IPS-11a (cell line): Measurements from ENCODE around the gene WDR91.

Experiments
- H3K4me3 ChIP-seq: one replicate; pipeline ENCODE4 v1.5.1; 2013; ENCODE audit warnings: low read depth, low read length, control low read depth

WDR91 gene

GRCh38 chr7:135164357-135165061, 46.8 kb downstream of the WDR91 start:
- no peak overlapping the region for H3K4me3 ChIP-seq

DNA sequence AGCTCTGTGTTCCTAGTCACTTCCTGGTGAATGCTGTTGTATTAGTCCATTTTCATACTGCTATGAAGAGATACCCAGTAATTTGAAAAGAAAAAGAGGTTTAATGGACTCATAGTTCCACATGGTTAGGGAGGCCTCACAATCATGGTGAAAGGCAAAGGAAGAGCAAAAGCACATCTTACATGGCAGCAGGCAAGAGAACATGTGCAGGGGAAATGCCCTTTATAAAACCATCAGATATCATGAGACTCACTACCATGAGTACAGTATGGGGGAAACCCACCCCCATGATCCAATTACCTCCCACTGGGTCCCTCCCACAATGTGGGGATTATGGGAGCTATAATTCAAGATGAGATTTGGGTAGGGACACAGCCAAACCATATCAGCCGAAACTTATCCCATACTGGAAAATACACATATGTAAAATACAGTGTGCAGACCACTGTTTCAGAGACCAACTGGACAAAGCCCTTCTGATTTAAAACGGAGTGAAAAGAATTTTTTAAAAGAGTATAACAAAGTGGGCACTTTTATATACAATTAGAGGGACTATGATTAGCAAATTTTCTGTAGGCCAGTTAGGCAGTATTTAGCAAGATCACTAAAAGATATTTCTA, 48.8 kb downstream of the WDR91 start:
- H3K4me3 ChIP-seq, result no peak overlapping the region

DNA sequence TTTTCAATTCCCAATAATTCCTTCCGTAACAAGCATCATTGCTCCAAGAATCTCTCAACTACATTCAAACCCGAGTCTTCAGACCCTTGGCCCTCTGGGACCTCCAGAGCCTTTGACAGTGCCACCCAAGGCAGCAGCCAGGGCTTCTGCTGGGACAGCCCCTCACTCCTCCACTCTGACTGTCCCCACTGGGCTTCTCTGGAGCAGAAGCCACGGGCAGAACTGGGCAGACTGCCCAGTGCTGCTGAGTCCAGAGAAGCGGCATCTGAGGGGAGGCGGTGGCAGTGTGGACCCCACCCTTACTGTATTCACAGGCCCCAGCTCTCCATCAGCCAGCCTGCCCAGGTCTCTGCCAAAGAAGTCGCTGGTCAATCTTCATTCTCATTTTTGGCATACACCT, 49.7 kb downstream of the WDR91 start:
- no peak overlapping the region for H3K4me3 ChIP-seq

DNA sequence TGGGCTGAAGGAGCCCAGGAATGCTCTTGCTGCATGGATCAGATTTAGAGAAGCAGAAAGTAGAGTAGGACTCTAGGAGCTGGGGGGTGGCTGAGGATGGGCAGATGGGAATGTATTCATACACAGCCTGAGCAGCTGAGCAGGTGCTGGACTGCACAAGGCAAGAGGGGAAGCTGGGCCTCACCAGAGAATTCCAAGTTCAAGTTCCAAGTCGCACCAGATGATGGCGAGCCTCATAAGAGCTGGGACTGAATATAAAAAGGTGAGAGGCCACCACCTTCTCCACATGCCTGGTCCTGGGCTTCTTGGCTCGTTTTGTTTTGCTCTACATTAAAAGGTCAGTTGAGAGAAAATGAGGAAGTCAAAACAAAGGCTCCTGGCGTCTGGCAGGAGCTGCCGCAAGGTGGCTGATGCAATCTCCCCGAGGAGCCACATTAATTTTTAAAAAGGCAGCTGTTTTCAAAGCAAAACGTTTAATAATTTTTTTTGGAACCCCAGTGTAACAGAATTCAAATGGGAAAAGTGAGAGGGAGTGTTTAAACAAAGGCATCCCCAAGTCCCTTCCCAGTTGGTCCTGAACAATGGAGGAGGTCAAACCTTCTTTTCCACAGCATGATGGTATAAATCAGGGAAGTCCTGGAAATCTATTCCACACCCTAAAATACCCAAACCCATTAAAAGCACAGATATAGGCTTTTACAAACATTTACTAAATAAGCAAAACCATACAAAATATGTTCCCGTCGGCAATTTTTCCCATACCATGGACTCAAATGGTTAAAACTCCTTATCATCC, 50.3 kb downstream of the WDR91 start:
- H3K4me3 ChIP-seq, result no peak overlapping the region

DNA sequence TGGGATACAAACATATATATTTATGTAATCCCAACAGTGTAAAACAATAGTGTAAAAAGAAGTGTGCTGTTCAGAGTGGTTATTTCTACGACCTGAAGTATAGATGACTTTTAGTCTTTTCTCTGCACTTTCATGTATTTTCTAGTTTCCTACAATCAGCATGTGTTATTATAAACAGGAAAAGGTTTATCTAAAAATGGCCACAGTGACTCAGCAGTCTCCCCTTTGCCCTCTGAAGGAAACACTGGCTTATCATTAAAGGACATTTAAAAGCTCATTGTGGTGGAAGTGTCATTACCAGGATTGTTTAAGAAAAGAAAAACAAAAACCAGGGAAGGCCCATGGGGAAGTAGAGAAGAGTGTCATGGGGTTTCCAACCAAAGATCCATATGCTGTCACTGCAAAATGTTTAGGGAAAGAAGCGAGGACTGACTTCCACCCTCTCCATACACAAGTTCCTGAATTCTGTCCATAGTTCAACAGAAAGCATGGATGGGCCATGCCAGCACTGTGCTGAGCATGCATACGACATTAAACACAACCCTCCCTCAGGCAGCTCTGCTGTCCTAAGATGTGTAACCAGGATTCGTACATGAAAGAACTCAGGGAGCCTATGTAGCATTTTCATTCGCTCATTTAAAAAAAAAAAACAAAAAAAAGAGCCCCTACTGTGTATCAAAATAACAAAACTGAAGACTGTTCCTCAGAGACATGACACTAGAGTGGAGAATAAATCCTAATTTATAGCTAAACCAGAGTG, 51.0 kb downstream of the WDR91 start:
- no peak overlapping the region for H3K4me3 ChIP-seq

DNA sequence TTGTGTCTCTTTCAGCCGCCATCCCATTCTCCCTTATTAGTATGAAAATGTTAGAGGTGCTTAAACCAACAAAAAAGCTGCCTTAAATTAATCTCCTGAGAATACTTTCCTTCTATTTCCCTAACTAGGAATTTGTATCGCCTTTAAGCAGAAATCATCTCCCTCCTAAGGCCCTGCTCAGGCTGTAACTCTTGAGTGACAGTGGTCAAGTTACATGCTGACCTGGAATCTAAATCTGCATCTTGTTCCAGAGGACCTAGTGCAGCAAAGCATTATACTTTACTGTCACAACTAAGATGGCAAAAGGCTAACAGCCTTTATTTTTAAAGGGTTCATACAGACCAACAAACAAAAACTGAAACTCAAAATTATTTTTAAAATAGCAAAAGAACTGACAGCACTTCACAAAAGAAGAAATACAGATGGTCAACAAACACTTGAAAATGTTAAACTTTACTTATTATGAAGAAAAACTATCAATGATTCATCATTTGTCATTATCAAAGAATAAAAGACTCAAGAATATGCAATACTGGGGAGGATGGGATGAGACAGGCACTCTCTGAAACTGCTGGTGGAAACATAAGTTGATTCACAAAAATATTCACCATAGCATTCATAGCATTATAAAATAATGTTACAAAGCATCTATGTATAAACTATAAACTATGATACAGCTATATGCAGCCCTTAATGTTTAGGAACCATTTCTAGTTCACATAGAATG, 51.8 kb downstream of the WDR91 start:
- H3K4me3 ChIP-seq, result no peak overlapping the region

DNA sequence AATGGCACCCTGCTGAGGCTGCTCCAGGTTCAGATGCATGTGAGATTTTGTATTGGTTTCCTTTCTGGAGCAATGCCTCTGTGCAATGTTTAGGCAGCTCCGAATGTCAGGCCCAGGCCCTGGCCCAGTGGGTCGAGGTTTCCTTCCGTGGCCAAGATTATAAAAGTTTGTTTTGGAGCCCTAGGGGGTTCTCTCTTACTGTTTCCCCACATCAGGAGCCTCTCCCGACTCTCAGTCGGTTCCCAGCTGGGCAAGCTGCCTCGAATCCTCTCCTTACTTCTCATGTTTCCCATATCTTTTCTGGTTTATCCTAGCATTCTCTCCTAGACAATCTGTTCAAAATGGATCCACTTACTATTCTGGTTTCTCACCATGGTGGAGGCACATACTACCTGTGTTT, 52.5 kb downstream of the WDR91 start:
- H3K4me3 ChIP-seq, result no peak overlapping the region

- H3K4me3 ChIP-seq, result no peak overlapping the region
These were observed 53.1 kb downstream of the WDR91 start for GRCh38 chr7:135158141-135158655.

- no peak overlapping the region for H3K4me3 ChIP-seq
These were observed 55.0 kb downstream of the WDR91 start for GRCh38 chr7:135156290-135156689.

- H3K4me3 ChIP-seq, result no peak overlapping the region
These were observed 56.6 kb downstream of the WDR91 start for GRCh38 chr7:135154734-135155133.

GRCh38 chr7:135152442-135152841, 58.9 kb downstream of the WDR91 start:
- no peak overlapping the region for H3K4me3 ChIP-seq

DNA sequence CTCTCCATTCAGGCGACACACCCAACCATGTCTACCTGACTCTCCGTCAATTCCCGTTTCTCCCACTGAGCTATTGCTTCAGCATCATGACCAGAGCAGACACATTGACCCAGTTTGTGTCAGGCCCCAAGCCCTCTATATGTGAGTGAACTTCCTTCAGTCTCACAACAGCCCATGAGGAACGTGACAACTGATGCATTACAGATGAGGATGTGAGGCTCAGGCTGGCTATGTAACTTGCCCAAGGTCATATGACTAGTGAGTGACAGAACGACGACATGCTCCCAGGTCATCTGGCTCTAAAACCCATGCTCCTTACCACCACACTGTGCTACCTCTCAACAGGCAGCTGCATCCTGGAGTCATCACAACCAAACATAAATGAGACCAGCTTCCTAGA, 59.8 kb downstream of the WDR91 start:
- no peak overlapping the region for H3K4me3 ChIP-seq

DNA sequence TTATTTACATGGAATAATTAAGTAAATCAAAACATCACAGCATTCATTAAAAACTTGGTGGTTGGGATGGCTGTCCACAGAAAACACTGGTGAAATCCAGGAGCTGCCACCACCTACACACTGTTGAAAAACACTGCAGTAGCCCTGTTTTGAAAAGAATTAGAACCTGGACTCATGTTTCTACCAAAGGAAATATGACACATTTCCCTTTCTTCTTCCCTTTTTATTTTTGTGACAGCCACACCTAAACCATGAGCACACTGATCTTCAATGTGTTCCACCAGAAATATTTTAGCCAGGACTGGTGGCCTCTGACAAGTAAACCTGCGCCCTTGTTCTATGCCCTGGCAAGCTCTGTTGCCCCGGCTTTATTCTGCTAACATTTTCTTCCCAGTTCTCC, 60.2 kb downstream of the WDR91 start:
- no peak overlapping the region for H3K4me3 ChIP-seq

- no peak overlapping the region for H3K4me3 ChIP-seq
These were observed 61.1 kb downstream of the WDR91 start for GRCh38 chr7:135150072-135150782.

DNA sequence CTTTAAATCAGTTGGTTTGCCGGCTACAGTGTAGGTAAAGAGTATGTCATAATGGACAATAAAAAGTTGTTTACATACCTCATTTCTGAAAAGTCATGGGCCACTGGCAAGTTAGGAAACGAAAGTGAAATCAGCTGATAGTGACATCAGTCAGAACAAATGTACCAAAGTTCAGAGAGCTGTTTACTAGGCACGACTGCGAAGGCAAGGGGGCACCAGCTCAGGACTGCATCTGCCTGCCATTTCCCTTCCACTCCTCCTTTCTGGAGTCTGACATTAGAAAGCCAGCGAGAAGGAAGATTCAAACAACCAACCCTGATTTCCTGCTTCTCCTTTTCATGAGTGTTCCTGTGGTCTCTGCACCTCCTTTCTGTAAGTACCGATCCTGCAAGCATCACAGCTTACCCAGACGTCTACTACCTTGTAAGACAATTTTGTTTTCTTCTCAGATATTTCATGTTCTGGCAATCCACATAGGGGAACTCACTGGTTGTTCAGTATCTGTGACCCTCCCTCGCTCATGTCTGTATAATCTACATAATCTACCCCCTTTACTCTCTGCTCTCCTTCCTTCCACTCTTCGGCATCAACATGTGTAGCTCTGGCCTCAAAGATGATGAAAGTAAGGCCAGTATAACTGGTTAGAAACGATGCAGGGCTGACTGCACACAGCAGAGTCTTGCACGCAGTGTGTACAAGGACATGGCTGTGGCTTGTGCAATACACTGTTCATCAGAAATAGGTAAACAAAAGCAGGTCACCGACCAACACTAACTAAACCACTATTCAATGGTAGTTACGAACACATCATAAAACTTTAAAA, 63.2 kb downstream of the WDR91 start, which contains the start of gene TMEM140:
TSS of gene TMEM140 (plus strand) at position 174 of the 823 bp plus-strand sequence. CDS start 16,370 bp downstream, outside the sequence.
- H3K4me3 ChIP-seq, result no peak within 1 kb of the TSS

DNA sequence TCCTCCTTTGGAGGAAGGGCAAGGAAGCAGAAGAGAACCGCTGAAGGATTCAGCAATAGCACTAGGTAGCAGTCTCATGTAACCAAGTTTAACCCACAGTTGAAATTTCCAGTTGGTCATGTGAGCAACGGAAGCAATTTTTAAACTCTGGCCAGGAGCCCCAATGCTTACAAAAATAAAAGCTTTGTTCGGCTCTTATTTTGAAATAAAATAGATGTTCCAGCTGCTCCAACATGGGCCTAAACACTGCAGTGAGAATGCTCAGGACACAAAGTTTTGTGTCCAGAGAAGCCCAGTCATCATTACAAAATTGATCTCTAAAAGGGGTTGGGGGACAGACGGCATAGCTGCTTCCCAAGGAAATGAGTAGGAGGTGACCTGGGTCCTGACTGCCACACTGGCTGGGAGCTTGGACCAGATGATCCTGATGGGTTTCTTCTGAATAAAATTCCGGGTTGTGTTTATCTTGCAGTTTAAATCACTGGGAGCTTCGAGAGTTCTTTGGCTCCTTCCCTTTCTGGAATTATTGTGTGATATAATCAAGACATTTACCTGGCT, 63.9 kb downstream of the WDR91 start:
- no peak overlapping the region for H3K4me3 ChIP-seq

- no peak overlapping the region for H3K4me3 ChIP-seq
These were observed 67.2 kb downstream of the WDR91 start for GRCh38 chr7:135143885-135144668.
